SJCRH30 (cell line): ENCODE measurements around the gene TMPRSS12. TPM values are rescaled to one million over a fixed set of nuclear protein-coding genes. Genes with fewer than 3 reads are reported as not detected.
"Not testable (repeated sequence)": the region's sequence is repeated elsewhere in the genome, so short reads cannot be mapped to it uniquely, and the experiment has no call there.

Experiments
- DNase-seq, 2 experiments: peaks; one replicate each; pipeline ENCODE4 v3.0.0-alpha.2; 2015 to 2020
- H3K27ac ChIP-seq: fragments of 250-450 bp; sonication (Bioruptor Pico); 2 replicates; pipeline ENCODE4 v1.5.1; 2020; ENCODE audit warnings: mild to moderate bottlenecking, moderate library complexity
- H3K27me3 ChIP-seq: fragments of 250-450 bp; sonication (Bioruptor Pico); 2 replicates; pipeline ENCODE4 v1.5.1; 2020; ENCODE audit warnings: mild to moderate bottlenecking, moderate library complexity
- H3K36me3 ChIP-seq: fragments of 250-450 bp; sonication (Bioruptor Pico); 2 replicates; pipeline ENCODE4 v1.5.1; 2020; ENCODE audit warnings: mild to moderate bottlenecking, moderate library complexity
- H3K4me1 ChIP-seq: fragments of 250-450 bp; sonication (Bioruptor Pico); 2 replicates; pipeline ENCODE4 v1.5.1; 2020; ENCODE audit warnings: mild to moderate bottlenecking, moderate library complexity
- H3K4me3 ChIP-seq: fragments of 250-450 bp; sonication (Bioruptor Pico); 2 replicates; pipeline ENCODE4 v1.5.1; 2020; ENCODE audit warnings: mild to moderate bottlenecking, moderate library complexity
- H3K9me3 ChIP-seq: fragments of 250-450 bp; sonication (Bioruptor Pico); replicated peaks from 2 replicates; pipeline ENCODE4 v1.5.1; 2020; ENCODE audit warnings: mild to moderate bottlenecking, moderate library complexity
- total RNA-seq: library from RNA; depleted of rRNA; stranded (reverse); fragments of >200 nt; shearing (Covaris generic); gene quantifications from 2 replicates; pipeline ENCODE4 v1.2.3, GENCODE V29; 2014

The TMPRSS12 gene
- total RNA-seq, 1 experiment from 2014 or later = not detected

DNA sequence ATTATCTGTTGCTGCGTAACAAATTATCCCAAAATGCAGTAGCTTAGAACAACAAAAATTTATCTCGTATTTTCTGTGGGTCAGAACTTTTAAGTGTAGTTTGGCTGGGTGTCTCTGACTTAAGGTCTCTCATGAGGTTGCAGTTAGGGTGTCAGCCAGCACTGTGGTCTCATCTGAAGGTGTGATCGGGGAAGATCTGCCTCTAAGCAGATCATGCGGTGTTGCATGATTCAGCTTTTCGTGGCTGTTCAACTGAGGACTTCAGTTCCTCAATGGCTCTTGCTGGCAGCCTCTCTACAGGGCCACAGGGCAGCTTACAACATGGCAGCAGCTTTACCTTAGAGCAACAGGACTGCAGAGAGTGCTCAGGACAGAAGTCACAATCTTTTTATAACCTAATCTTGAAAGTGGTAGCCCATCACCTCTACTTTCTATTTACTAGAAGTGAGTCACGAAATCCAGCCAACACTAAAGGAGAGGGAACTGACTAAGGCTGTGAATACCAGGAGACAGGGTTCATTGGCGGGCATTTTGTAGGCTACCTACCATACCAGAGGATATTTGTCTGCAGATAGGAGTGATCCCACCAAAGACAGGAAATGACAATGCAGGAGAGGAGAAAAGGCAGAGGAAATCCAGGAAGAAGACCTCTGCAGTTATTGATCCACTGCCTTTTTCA lies 1.8 kb upstream of the TMPRSS12 start:
- Histone ChIP-seq H3K36me3 (no peaks in the 10 kb centered on the region), H3K27me3 (no peaks in the 10 kb centered on the region), H3K9me3 (no peaks in the 10 kb centered on the region), H3K4me1 (no peaks in the 10 kb centered on the region; the same call in 1 of the 2 replicates), H3K4me3 (no peak overlapping the region), H3K27ac (no peak overlapping the region)
- no peak for DNase-seq

DNA sequence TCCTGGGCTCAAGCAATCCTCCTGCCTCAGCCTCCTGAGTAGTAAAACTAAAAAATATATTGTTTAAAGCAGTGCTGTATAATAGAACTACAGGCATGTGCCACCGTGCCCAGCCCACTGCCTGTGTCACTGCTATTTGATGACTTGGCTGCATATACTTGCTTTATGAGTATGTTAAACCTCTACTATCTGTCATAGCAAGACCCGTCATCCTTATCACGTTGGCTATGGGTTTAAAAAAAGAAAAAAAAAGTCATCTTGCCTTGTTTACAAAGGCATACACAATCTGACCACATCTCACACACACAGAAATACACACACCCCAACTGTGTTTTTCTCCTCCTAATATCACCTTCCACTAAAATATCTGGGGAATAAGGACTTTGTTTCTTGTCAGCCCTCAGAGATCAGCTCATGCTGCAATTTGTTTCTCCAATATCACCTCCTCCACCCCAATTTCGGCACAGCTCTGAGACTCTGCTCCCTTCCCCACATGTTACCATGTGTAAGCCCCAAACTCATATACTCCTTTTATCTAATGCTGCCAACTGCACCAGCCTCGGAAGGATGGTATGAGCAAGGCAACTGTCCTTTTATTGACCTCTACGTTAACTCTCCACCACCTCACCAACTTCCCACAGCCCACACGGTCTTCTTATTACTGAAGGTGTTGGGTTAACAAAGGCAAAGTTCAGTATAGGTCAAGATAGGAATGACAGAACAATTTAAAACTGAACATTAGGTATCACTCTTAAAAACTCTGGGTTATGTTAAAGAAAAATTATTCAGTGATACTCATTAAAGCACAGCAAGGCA lies 802 bp upstream of the TMPRSS12 start:
- Histone ChIP-seq H3K9me3 (no peaks in the 10 kb centered on the region), H3K27ac (no peak overlapping the region)
- no peak for DNase-seq

DNA sequence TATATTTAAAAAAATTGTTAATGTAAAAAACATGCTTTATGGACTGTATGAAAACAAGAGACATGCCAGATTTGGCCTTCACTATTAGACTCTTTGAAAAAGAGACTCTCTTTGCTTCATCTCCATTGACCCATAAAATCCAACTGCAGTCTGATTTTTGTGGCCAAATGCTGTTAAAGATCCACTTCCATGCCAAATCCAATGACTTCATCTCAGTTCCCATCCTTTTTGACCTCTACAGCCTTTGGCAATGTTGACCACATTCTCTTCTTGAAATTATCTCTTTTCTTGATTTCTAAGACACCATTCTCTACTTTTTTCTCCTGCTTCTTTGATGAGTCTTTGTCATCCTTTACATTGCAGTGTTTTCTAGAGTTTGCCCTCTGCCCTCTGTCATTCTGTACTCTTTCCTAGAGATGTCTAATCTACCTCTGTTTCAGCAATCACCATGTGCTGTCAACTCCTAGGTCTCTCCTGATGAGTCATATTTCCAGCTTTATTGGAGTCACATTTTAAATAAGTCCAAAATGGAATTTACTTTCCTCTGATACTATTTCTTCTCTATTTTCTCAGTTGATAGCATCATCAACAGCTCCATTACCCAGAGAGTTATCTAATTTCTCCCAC lies 2.4 kb downstream of the TMPRSS12 start:
- H3K36me3 ChIP-seq = no peaks in the 10 kb centered on the region
- H3K4me1 ChIP-seq = no peaks in the 10 kb centered on the region
- H3K4me3 ChIP-seq = no peak overlapping the region
- no peak for DNase-seq
- no peaks in the 10 kb centered on the region for H3K9me3 ChIP-seq
- H3K27ac ChIP-seq = no peak overlapping the region
- no peaks in the 10 kb centered on the region for H3K27me3 ChIP-seq

More for the DNA sequence above, 802 bp upstream of the TMPRSS12 start:
- H3K4me1 ChIP-seq = no peaks in the 10 kb centered on the region; the same call in 1 of the 2 replicates
- H3K36me3 ChIP-seq = no peaks in the 10 kb centered on the region
- H3K4me3 ChIP-seq = no peak overlapping the region
- H3K27me3 ChIP-seq = no peaks in the 10 kb centered on the region

DNA sequence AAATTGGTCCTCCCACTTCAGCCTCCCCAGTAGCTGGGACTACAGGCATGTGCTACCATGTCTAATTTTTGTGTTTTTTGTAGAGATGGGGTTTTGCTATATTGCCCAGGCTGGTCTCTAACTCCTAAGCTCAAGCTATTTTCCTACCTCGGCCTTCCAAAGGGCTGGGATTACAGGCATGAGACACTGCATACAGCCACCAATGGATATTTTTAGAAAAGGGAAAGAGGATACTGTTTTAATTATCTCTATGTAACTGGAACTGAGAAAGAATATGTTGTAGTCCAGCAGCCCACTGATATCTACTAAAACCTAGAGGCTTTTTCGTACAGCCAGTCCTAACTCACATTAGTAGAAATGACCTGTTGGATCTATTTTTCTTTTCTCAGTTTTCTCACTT lies 6.2 kb downstream of the TMPRSS12 start:
- H3K36me3 ChIP-seq = no peaks in the 10 kb centered on the region
- no peak for DNase-seq
- H3K27me3 ChIP-seq = peaks cover 3% of the 10 kb centered on the region; the same call in 1 of the 2 replicates
- H3K9me3 ChIP-seq = peaks cover 6% of the 10 kb centered on the region; the same call in 1 of the 2 replicates
- H3K27ac ChIP-seq = no peak overlapping the region
- no peak overlapping the region for H3K4me3 ChIP-seq
- no peaks in the 10 kb centered on the region for H3K4me1 ChIP-seq

DNA sequence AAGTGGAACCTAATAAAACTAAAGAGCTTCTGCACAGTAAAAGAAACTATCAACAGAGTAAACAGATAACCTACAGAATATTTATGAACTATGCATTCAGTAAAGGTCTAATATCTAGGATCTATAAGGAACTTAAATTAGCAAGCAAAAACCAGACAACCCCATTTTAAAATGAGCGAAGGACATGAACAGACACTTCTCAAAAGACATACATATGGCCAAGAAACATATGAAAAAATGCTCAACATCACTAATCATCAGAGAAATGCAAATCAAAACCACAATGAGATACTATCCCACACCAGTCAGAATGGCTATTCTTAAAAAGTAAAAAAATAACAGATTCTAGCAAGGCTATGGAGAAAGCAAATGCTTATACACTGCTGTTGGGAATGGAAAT lies 12.5 kb downstream of the TMPRSS12 start:
- H3K36me3 ChIP-seq, H3K4me3 ChIP-seq, DNase-seq, H3K27ac ChIP-seq, H3K9me3 ChIP-seq, H3K27me3 ChIP-seq, H3K4me1 ChIP-seq: not testable (repeated sequence)

DNA sequence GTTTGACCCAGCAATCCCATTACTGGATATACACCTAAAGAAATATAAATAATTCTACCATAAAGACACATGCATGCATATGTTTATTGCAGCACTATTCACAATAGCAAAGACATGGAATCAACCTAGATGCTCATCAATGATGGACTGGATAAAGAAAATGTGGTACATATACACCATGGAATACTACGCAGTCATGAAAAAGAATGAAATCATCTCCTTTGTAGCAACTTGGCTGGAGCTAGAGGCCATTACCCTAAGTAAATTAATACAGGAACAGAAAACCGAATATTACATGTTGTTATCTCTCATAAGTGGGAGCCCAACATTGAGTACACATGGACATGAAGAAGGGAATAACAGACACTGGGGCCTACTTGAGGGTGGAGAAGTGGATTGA lies 13.0 kb downstream of the TMPRSS12 start:
- H3K27ac ChIP-seq, H3K9me3 ChIP-seq, H3K27me3 ChIP-seq, H3K4me3 ChIP-seq, H3K36me3 ChIP-seq, DNase-seq, H3K4me1 ChIP-seq: not testable (repeated sequence)

DNA sequence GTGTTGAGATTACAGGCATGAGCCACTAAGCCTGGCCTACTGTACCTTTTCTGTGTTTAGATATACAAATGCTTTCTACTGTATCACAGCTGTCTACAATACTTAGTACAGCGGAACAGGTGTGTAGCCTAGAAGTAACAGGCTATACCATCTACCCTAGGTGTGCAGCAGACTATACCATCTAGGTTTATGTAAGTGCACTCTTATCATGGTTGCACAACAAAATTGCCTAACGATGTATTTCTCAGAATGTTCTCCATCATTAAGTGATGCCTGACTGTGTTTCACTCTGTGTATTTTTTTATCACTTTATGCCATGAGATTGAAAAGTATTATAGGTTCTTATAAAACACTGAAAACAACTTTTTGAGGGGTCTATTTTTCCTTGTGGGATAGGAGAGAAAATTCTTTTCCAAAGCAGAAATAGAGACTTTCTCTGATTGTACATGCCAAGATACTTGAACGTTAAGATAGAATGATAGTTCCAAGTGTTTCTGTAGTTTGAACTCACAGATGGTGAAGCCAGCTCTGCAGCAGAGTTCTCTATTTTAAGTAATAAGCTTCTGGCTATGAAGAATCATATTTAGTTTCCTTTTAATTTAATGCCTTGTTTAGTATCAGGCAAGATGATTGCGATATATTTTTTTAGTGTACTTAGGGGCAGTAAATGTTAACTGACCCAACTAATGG lies 17.0 kb downstream of the TMPRSS12 start:
- Histone ChIP-seq H3K36me3 (no peaks in the 10 kb centered on the region), H3K27me3 (no peaks in the 10 kb centered on the region; the same call in 1 of the 2 replicates), H3K9me3 (peaks cover 3% of the 10 kb centered on the region), H3K4me1 (no peaks in the 10 kb centered on the region), H3K4me3 (no peak overlapping the region), H3K27ac (no peak overlapping the region)
- DNase-seq = no peak

DNA sequence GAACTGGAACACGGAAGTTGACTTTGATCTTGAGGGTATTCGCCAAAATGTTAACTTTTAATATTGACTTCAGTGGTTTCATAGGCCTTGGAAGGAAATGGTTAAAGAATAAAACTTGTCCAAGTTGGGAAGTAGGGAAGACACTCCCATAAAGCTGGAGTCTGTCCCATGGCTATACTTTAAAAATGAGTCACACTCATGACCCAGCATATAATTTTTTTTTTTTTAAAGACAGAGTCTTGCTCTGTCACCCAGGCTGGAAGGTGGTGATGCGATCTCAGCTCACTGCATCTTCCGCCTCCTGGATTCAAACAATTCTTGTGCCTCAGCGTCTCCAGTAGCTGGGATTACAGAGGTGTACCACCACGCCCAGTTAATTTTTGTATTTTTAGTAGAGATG lies 19.6 kb downstream of the TMPRSS12 start:
- Histone ChIP-seq H3K27ac (no peak overlapping the region), H3K27me3 (no peaks in the 10 kb centered on the region; the same call in 1 of the 2 replicates), H3K4me1 (no peaks in the 10 kb centered on the region), H3K4me3 (no peak overlapping the region), H3K36me3 (no peaks in the 10 kb centered on the region), H3K9me3 (peaks cover 4% of the 10 kb centered on the region)
- no peak for DNase-seq

DNA sequence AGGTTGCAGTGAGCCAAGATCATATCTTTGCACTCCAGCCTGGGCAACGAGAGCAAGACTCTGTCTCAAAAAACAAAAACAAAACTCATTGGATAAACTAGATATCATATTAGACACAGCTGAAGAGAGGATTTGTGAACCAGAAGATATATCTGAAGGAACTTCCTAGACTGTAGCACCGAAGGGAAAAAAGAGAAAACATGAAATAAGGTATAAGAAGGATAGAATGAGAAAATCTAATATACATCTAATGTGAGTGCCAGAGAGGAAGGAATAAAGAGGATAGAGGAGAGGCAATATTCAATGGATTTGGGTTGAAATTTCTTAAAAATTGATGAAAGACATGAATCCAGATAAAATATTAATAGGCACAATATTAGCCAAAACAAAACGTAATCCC lies 22.5 kb downstream of the TMPRSS12 start:
- H3K9me3 ChIP-seq = peaks cover 8% of the 10 kb centered on the region
- no peaks in the 10 kb centered on the region for H3K4me1 ChIP-seq
- no peak overlapping the region for H3K4me3 ChIP-seq

DNA sequence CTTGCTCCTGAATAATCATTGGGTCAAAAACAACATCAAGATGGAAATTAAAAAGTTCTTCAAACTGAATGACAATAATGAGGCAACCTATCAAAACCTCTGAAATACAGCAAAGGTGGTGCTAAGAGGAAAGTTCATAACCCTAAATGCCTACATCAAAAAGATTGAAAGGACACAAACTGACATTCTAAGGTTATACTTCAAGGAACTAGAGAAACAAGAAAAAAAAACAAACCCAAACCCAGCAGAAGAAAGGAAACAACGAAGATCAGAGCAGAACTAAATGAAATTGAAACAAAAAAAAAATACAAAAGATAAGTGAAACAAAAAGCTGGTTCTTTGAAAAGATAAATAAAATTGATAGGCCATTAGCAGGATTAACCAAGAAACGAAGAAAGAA lies 26.2 kb downstream of the TMPRSS12 start:
- not testable (repeated sequence) for H3K27ac ChIP-seq, H3K4me3 ChIP-seq, DNase-seq, H3K27me3 ChIP-seq, H3K36me3 ChIP-seq, H3K4me1 ChIP-seq
- H3K9me3 ChIP-seq = peaks cover 12% of the 10 kb centered on the region

More for the DNA sequence above, 22.5 kb downstream of the TMPRSS12 start:
- no peak overlapping the region for H3K27ac ChIP-seq
- no peaks in the 10 kb centered on the region; the same call in 1 of the 2 replicates for H3K27me3 ChIP-seq
- no peak for DNase-seq
- H3K36me3 ChIP-seq = no peaks in the 10 kb centered on the region

DNA sequence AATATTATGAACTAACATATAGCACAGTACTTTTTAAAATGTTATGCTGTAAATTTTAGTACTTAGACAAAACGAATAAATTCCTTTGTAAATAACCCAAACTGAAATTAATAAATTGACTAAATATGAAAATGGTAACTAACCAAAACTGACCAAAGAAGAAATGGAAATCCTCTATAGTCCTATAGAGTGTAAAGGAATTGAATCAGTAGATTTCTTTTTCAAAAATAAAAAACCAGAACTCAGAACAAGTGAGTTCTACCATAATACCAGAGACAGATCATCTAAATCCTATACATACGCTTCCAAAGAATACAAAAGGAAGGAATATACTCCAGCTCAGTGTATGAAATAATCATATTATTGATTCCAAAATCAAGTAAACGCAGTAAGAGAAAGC lies 39.8 kb downstream of the TMPRSS12 start:
- H3K4me3 ChIP-seq = no peak overlapping the region
- no peak for DNase-seq
- peaks cover 7% of the 10 kb centered on the region; the same call in 1 of the 2 replicates for H3K9me3 ChIP-seq
- H3K27me3 ChIP-seq = no peaks in the 10 kb centered on the region
- H3K36me3 ChIP-seq = no peaks in the 10 kb centered on the region
- no peaks in the 10 kb centered on the region for H3K4me1 ChIP-seq
- no peak overlapping the region for H3K27ac ChIP-seq

DNA sequence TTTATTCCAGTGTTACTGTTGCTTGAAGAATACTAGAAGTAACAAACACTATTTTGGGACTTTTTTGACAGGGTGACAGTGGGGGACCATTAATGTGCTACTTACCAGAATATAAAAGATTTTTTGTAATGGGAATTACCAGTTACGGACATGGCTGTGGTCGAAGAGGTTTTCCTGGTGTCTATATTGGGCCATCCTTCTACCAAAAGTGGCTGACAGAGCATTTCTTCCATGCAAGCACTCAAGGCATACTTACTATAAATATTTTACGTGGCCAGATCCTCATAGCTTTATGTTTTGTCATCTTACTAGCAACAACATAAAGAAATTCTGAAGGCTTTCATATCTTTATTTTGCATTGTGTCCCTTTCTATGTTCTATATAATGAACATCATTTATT lies 44.5 kb downstream of the TMPRSS12 start:
- Histone ChIP-seq H3K4me1 (no peaks in the 10 kb centered on the region), H3K27ac (no peak overlapping the region), H3K9me3 (peaks cover 7% of the 10 kb centered on the region; the same call in 1 of the 2 replicates), H3K36me3 (no peaks in the 10 kb centered on the region), H3K27me3 (no peaks in the 10 kb centered on the region; the same call in 1 of the 2 replicates), H3K4me3 (no peak overlapping the region)
- DNase-seq = no peak

DNA sequence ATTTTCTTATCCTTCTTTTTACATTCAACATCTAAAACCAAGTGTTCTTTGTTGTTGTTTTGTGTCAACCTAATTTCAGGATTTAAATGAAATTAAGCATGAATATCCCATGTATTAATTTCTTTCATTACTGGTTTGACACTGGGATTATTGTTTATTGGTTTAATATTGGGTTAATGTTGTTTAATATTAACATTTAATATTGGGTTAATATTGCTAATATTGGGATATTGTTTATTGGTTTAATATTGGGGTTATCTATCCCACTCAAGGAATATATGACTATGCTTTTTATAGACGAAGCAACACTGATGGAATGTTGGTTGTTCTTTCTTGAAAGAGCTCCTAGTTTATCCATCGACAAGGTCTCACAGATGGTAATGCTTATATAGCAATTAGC lies 45.9 kb downstream of the TMPRSS12 start:
- no peaks in the 10 kb centered on the region for H3K9me3 ChIP-seq
- H3K4me1 ChIP-seq = no peaks in the 10 kb centered on the region
- no peak overlapping the region for H3K27ac ChIP-seq
- H3K36me3 ChIP-seq = no peaks in the 10 kb centered on the region
- H3K4me3 ChIP-seq = no peak overlapping the region
- DNase-seq = no peak
- no peaks in the 10 kb centered on the region; the same call in 1 of the 2 replicates for H3K27me3 ChIP-seq

DNA sequence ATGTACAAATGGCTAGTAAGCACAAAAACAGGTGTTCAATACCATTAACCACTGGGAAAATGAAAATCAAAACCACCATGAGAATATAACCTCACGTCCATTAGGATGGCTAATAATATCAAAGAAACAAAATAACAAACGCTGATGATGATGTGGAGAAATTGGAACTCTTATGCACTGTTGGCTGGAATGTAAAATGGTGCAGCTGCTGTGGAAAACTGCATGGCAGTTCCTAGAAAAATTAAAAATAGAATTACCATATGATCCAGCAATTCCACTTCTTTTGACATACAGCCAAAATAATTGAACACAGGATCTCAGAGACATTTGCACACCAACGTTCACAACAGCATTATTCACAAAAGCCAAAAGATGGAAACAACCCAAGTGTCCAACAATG lies 51.5 kb downstream of the TMPRSS12 start:
- H3K4me3 ChIP-seq = no peak overlapping the region
- no peak overlapping the region for H3K27ac ChIP-seq
- 0 out of 2 replicates have a peak, but pooled peaks cover 4% of the 10 kb centered on the region for H3K9me3 ChIP-seq
- no peaks in the 10 kb centered on the region for H3K36me3 ChIP-seq
- no peak for DNase-seq
- H3K27me3 ChIP-seq = no peaks in the 10 kb centered on the region; the same call in 1 of the 2 replicates
- H3K4me1 ChIP-seq = no peaks in the 10 kb centered on the region
